ENCODE measurements around the gene HPSE. TPM values are rescaled to one million over a fixed set of nuclear protein-coding genes. Genes with fewer than 3 reads are reported as not detected.

Gene HPSE
- 41.0 TPM for total RNA-seq (ENCODE audit: unreplicated experiment)
- long read RNA-seq, full-length matches to known transcripts: 44 of 49 reads
- long read RNA-seq, partial matches to known transcripts: 2 of 49 reads
- long read RNA-seq, other reads (novel, unspliced or antisense): 3 of 49 reads

- peak within 1 kb of the TSS; percentile 61 for H3K27ac Mint-ChIP-seq (ENCODE audit: unreplicated experiment)
- H3K9me3 Mint-ChIP-seq (ENCODE audit: unreplicated experiment): no peaks in the 10 kb centered on the region
- peaks cover 18% of the 10 kb centered on the region for H3K4me1 Mint-ChIP-seq (ENCODE audit: unreplicated experiment)
- TF ChIP-seq CTCF (IDR thresholded peaks at IDR 0.05; ENCODE audit: unreplicated experiment): no peak
- peaks cover 3% of the 10 kb centered on the region for H3K27me3 Mint-ChIP-seq (ENCODE audit: unreplicated experiment)
- H3K4me3 Mint-ChIP-seq (ENCODE audit: unreplicated experiment): peak within 1 kb of the TSS; percentile 85
- H3K36me3 Mint-ChIP-seq (ENCODE audit: low read depth, unreplicated experiment): no peaks in the 10 kb centered on the region
- peak; percentile 53 for DNase-seq (ENCODE audit: low spot score)
Measured at GRCh38 chr4:83334425-83335241, at the start of gene HPSE. TSS of gene HPSE (minus strand) at chr4:83334848. CDS start at chr4:83334782, 66 bp downstream.

- no peak for DNase-seq (ENCODE audit: low spot score)
- TF ChIP-seq CTCF (IDR thresholded peaks at IDR 0.05; ENCODE audit: unreplicated experiment): no peak
- peaks cover 6% of the 10 kb centered on the region for H3K4me1 Mint-ChIP-seq (ENCODE audit: unreplicated experiment)
- H3K27ac Mint-ChIP-seq (ENCODE audit: unreplicated experiment): no peak overlapping the region
- no peak overlapping the region for H3K4me3 Mint-ChIP-seq (ENCODE audit: unreplicated experiment)
- peaks cover 6% of the 10 kb centered on the region for H3K36me3 Mint-ChIP-seq (ENCODE audit: low read depth, unreplicated experiment)
- H3K27me3 Mint-ChIP-seq (ENCODE audit: unreplicated experiment): no peaks in the 10 kb centered on the region
- no peaks in the 10 kb centered on the region for H3K9me3 Mint-ChIP-seq (ENCODE audit: unreplicated experiment)
Measured at GRCh38 chr4:83382850-83383249, 48.2 kb upstream of the HPSE start.

- TF ChIP-seq CTCF (IDR thresholded peaks at IDR 0.05; ENCODE audit: unreplicated experiment): no peak
- H3K4me1 Mint-ChIP-seq (ENCODE audit: unreplicated experiment): no peaks in the 10 kb centered on the region
- H3K36me3 Mint-ChIP-seq (ENCODE audit: low read depth, unreplicated experiment): peaks cover 16% of the 10 kb centered on the region
- H3K4me3 Mint-ChIP-seq (ENCODE audit: unreplicated experiment): no peak overlapping the region
- H3K27ac Mint-ChIP-seq (ENCODE audit: unreplicated experiment): peak overlapping the region; percentile 14
- DNase-seq (ENCODE audit: low spot score): no peak
- peaks cover 5% of the 10 kb centered on the region for H3K9me3 Mint-ChIP-seq (ENCODE audit: unreplicated experiment)
- no peaks in the 10 kb centered on the region for H3K27me3 Mint-ChIP-seq (ENCODE audit: unreplicated experiment)
Measured at GRCh38 chr4:83381173-83381572, 46.5 kb upstream of the HPSE start.

- peaks cover 13% of the 10 kb centered on the region for H3K36me3 Mint-ChIP-seq (ENCODE audit: low read depth, unreplicated experiment)
- TF ChIP-seq CTCF (IDR thresholded peaks at IDR 0.05; ENCODE audit: unreplicated experiment): no peak
- no peak for DNase-seq (ENCODE audit: low spot score)
- H3K4me1 Mint-ChIP-seq (ENCODE audit: unreplicated experiment): no peaks in the 10 kb centered on the region
- no peak overlapping the region for H3K4me3 Mint-ChIP-seq (ENCODE audit: unreplicated experiment)
- H3K27me3 Mint-ChIP-seq (ENCODE audit: unreplicated experiment): no peaks in the 10 kb centered on the region
- no peak overlapping the region for H3K27ac Mint-ChIP-seq (ENCODE audit: unreplicated experiment)
- peaks cover 5% of the 10 kb centered on the region for H3K9me3 Mint-ChIP-seq (ENCODE audit: unreplicated experiment)
Measured at GRCh38 chr4:83378419-83378818, 43.8 kb upstream of the HPSE start.

GRCh38 chr4:83372931-83373330 is 38.3 kb upstream of the HPSE start:
- TF ChIP-seq CTCF (IDR thresholded peaks at IDR 0.05; ENCODE audit: unreplicated experiment): no peak
- H3K9me3 Mint-ChIP-seq (ENCODE audit: unreplicated experiment): peaks cover 5% of the 10 kb centered on the region
- H3K4me3 Mint-ChIP-seq (ENCODE audit: unreplicated experiment): no peak overlapping the region
- H3K4me1 Mint-ChIP-seq (ENCODE audit: unreplicated experiment): peaks cover 13% of the 10 kb centered on the region
- peaks cover 10% of the 10 kb centered on the region for H3K36me3 Mint-ChIP-seq (ENCODE audit: low read depth, unreplicated experiment)
- no peaks in the 10 kb centered on the region for H3K27me3 Mint-ChIP-seq (ENCODE audit: unreplicated experiment)
- no peak for DNase-seq (ENCODE audit: low spot score)
- no peak overlapping the region for H3K27ac Mint-ChIP-seq (ENCODE audit: unreplicated experiment)
